ENCODE data around the gene GNB1L.

DNA sequence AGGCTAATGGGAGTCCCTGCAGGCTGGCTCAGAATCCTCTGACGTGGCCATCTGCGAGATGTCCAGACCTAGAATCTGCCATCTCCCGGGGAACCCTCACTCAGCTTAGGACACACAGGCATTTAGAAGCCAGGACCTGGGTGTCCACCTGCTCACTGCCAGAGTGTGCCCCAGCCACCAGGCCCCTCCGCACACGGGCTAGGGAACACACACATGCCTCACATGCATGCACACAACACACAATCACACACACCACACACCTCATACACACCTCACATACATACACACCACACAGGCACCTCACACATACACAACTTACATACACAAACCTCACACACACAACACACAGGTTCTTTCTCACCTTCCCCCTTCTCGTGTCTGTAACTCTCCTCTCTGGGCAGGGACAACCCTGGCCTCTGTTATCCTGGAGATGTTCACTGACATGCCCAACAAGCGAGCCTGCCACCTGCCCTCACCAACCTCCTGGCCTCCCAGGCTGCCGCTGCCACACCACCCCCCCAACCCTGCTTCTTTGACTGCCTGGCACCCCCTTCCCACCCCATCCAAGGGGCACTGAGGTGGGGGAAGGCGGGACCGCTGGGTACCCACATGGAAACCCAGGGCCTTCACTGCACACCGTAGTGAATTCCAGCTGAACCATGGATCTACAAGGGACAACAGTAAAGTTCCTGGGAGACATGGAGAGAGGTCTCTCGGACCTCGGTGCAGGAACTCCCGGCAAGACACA lies 38.1 kb downstream of the GNB1L start:
- no peak for TF ChIP-seq CTCF (IDR thresholded peaks at IDR 0.05; ENCODE audit: insufficient read depth, low read length)
- no peak for TF ChIP-seq POLR2AphosphoS5 (IDR thresholded peaks at IDR 0.05; ENCODE audit: low read depth)
